Spleen (tissue), 11 donors: ENCODE results near the gene ATRN. TPM values are rescaled to one million over a fixed set of nuclear protein-coding genes. Genes with fewer than 3 reads are reported as not detected.

ENCODE experiments used
- DNase-seq: peaks from one replicate; pipeline ENCODE4 v3.0.0-alpha.2; 2020
- H3K27ac ChIP-seq, 8 donors: fragments of 200-600 bp; sonication (generic) in 7 of 8; 1 replicate in 4 of 8; 2 replicates in 4 of 8; pipeline versions ENCODE4 v1.5.0 to v1.8.0; 2016 to 2021; ENCODE audit warnings: inconsistent platforms in 4 of 8, mild to moderate bottlenecking in 4 of 8, moderate library complexity in 1 of 8
- H3K27me3 ChIP-seq, 7 donors: fragments of 200-600 bp; sonication (generic) in 6 of 7; replicated peaks in 1 of 7; 1 replicate in 4 of 7; 2 replicates in 3 of 7; pipeline versions ENCODE4 v1.5.0 to v1.8.0; 2016 to 2021; ENCODE audit warnings: inconsistent platforms in 3 of 7, mild to moderate bottlenecking in 1 of 7
- H3K36me3 ChIP-seq, 6 donors: fragments of 200-600 bp; sonication (generic) in 5 of 6; 1 replicate in 4 of 6; 2 replicates in 2 of 6; pipeline versions ENCODE4 v1.5.0 to v1.8.0; 2016 to 2021; ENCODE audit warnings: inconsistent platforms in 2 of 6
- H3K4me1 ChIP-seq, 6 donors: fragments of 200-600 bp; sonication (generic) in 5 of 6; 1 replicate in 3 of 6; 2 replicates in 3 of 6; pipeline versions ENCODE4 v1.5.0 to v1.8.0; 2016 to 2021; ENCODE audit warnings: inconsistent platforms in 3 of 6
- H3K4me3 ChIP-seq, 8 donors: fragments of 200-600 bp; sonication (generic) in 7 of 8; 1 replicate in 4 of 8; 2 replicates in 4 of 8; pipeline versions ENCODE4 v1.5.0 to v1.8.0; 2016 to 2021; ENCODE audit warnings: inconsistent platforms in 4 of 8, mild to moderate bottlenecking in 4 of 8, moderate library complexity in 2 of 8
- H3K9me3 ChIP-seq, 8 donors: fragments of 200-600 bp; sonication (generic) in 7 of 8; 1 replicate in 4 of 8; 2 replicates in 4 of 8; pipeline versions ENCODE4 v1.5.0 to v1.8.0; 2016 to 2021; ENCODE audit warnings: inconsistent platforms in 4 of 8
- CTCF ChIP-seq, 11 experiments: fragments of 200-600 bp in 7 of 11; fragments of 450-650 bp in 4 of 11; sonication (generic) in 4 of 11; IDR thresholded peaks in 8 of 11; conservative IDR thresholded peaks in 3 of 11; 1 replicate in 7 of 11; 2 replicates in 4 of 11; pipeline versions ENCODE4 v1.4.0 to v1.8.0; 2016 to 2021; ENCODE audit warnings: antibody characterized with exemption in 11 of 11, inconsistent platforms in 4 of 11, mild to moderate bottlenecking in 1 of 11
- POLR2A ChIP-seq, 3 donors: fragments of 450-650 bp; IDR thresholded peaks; one replicate each; pipeline ENCODE4 v1.5.1; 2017; ENCODE audit warnings: antibody characterized with exemption in 3 of 3, mild to moderate bottlenecking in 1 of 3
- POLR2AphosphoS5 ChIP-seq, 3 donors: sonication (generic); formaldehyde crosslinking; IDR thresholded peaks; one replicate each; pipeline ENCODE4 v1.5.1; 2017; ENCODE audit warnings: antibody characterized with exemption in 3 of 3
- WGBS, 5 donors: extraction: QIAGEN DNeasy Blood & Tissue Kit in 3 of 5; methylation state at CpG; one replicate each; pipeline versions ENCODE4 v1.1.5 to v1.1.7; 2013 to 2018; 5-methylcytosine and 5-hydroxymethylcytosine counted together
- intact Hi-C: fragments of 100-400 bp; cut with DNase I; formaldehyde crosslinking; loops from one replicate; pipeline ENCODE4 v1.15.0; 2023; ENCODE audit warnings: low total_unique reads
- polyA plus RNA-seq, 3 donors: library from polyadenylated mRNA; stranded (reverse); fragments of 200-250 nt; gene quantifications; one replicate each; pipeline ENCODE4 v1.2.1, GENCODE V29; 2013
- total RNA-seq, 7 donors: library from RNA; depleted of rRNA in 3 of 7; stranded (reverse); fragments of >200 nt in 3 of 7; fragmentation: NEBNext Ultra II Directional in 4 of 7; extraction: Animal tissue kit (Norgen Biotek cat#: 25700) in 4 of 7; gene quantifications; one replicate each; pipeline versions ENCODE4 v1.1.0 to v1.2.1, GENCODE V29; 2016 to 2021
- donor health status: healthy with polysubstance abuse.
- donor health status: DM: no; HTN: no; CAD: no; lungs with moderate emphysema.
- donor health status: DM: no; HTN: no; CAD: no.
- donor health status: Bipolar disorder and iron deficiency.
- donor health status: healthy.
- donor health status: DM: no; HTN: no; CAD: no.
- donor health status: DM: yes; HTN: yes; CAD: no.

Gene ATRN
- total and polyA plus RNA-seq, 10 donors: 1.8 to 49.9 (median 27.6) TPM

- peak overlapping the region in 4 of 8 donors; percentile 3 to 28 (median 16) for H3K27ac ChIP-seq
- no peak for DNase-seq
- TF ChIP-seq POLR2A (IDR thresholded peaks at IDR 0.05) (no peak), CTCF (IDR thresholded peaks at IDR 0.05 in 8 of 11, conservative IDR thresholded peaks at IDR 0.05 in 3 of 11) (no peak), POLR2AphosphoS5 (IDR thresholded peaks at IDR 0.05) (no peak)
- peaks cover 0 to 64% (median 24%) of the 10 kb centered on the region in 7 donors for H3K27me3 ChIP-seq
- WGBS, 5 donors: 10 to 22% (median 19%) methylated on average over 8 to 32 of the region's 32 CpGs
- peaks cover 0 to 45% (median 26%) of the 10 kb centered on the region in 6 donors for H3K4me1 ChIP-seq
- intact Hi-C loops: no loop called here
- peak overlapping the region; percentile 13 to 64 (median 28) for H3K4me3 ChIP-seq
- H3K9me3 ChIP-seq: no peaks in the 10 kb centered on the region
- no peaks in the 10 kb centered on the region for H3K36me3 ChIP-seq
These were observed 210.6 kb downstream of the ATRN start for GRCh38 chr20:3681352-3681930.

- Histone ChIP-seq H3K4me3 (peak within 1 kb of the TSS; percentile 13 to 64 (median 28)), H3K4me1 (peaks cover 0 to 38% (median 19%) of the 10 kb centered on the region in 6 donors), H3K36me3 (no peaks in the 10 kb centered on the region), H3K9me3 (no peaks in the 10 kb centered on the region), H3K27me3 (peaks cover 0 to 58% (median 24%) of the 10 kb centered on the region in 7 donors), H3K27ac (peak within 1 kb of the TSS in 4 of 8 donors; percentile 3 to 28 (median 16))
- TF ChIP-seq POLR2AphosphoS5 (IDR thresholded peaks at IDR 0.05) (no peak), POLR2A (IDR thresholded peaks at IDR 0.05) (no peak), CTCF (IDR thresholded peaks at IDR 0.05 in 8 of 11, conservative IDR thresholded peaks at IDR 0.05 in 3 of 11) (no peak)
- intact Hi-C loops: no loop called here
- DNase-seq: no peak
- 8 to 29% (median 9%) methylated on average over 11 to 65 of the region's 65 CpGs for WGBS, 5 donors
These were observed 211.3 kb downstream of the ATRN start, which contains the start of gene ADAM33 for GRCh38 chr20:3681931-3682781. Gene ADAM33 (minus strand): TSS chr20:3682010. CDS start chr20:3682004, 6 bp downstream.

- Histone ChIP-seq H3K4me1 (peaks cover 0 to 24% (median 15%) of the 10 kb centered on the region in 6 donors), H3K27ac (no peak overlapping the region), H3K36me3 (no peaks in the 10 kb centered on the region), H3K9me3 (no peaks in the 10 kb centered on the region), H3K4me3 (no peak overlapping the region), H3K27me3 (peaks cover 0 to 35% (median 24%) of the 10 kb centered on the region in 7 donors)
- intact Hi-C loops: no loop called here
- DNase-seq: no peak
- TF ChIP-seq POLR2A (IDR thresholded peaks at IDR 0.05) (no peak), POLR2AphosphoS5 (IDR thresholded peaks at IDR 0.05) (no peak), CTCF (IDR thresholded peaks at IDR 0.05 in 8 of 11, conservative IDR thresholded peaks at IDR 0.05 in 3 of 11) (no peak)
- 67 to 77% (median 71%) methylated on average over 7 of the region's 7 CpGs for WGBS, 5 donors
These were observed 214.5 kb downstream of the ATRN start for GRCh38 chr20:3685341-3685740.

- intact Hi-C loops: no loop called here
- H3K36me3 ChIP-seq: peaks cover 0 to 6% (median 0%) of the 10 kb centered on the region in 6 donors
- 80 to 85% (median 81%) methylated on average over 7 of the region's 7 CpGs for WGBS, 5 donors
- H3K27me3 ChIP-seq: peaks cover 0 to 25% (median 19%) of the 10 kb centered on the region in 7 donors
- H3K9me3 ChIP-seq: no peaks in the 10 kb centered on the region
- no peak overlapping the region for H3K4me3 ChIP-seq
- H3K27ac ChIP-seq: peak overlapping the region in 4 of 8 donors; percentile 4 to 63 (median 42)
- peaks cover 0 to 15% (median 10%) of the 10 kb centered on the region in 6 donors for H3K4me1 ChIP-seq
- TF ChIP-seq POLR2AphosphoS5 (IDR thresholded peaks at IDR 0.05) (no peak), POLR2A (IDR thresholded peaks at IDR 0.05) (no peak), CTCF (IDR thresholded peaks at IDR 0.05 in 8 of 11, conservative IDR thresholded peaks at IDR 0.05 in 3 of 11) (no peak)
- DNase-seq: no peak
These were observed 215.6 kb downstream of the ATRN start for GRCh38 chr20:3686421-3686820.
